HL-60 (cell line): ENCODE measurements around the gene NLGN1.

Experiments used
- DNase-seq, 2 experiments: peaks; one replicate each; pipeline ENCODE4 v3.0.0-alpha.2; 2010 to 2020; ENCODE audit warnings: low read depth in 1 of 2, low spot score in 1 of 2
- H3K27ac ChIP-seq: fragments of 250-450 bp; sonication (Bioruptor Pico); replicated peaks from 2 replicates; pipeline ENCODE4 v1.5.1; 2020; ENCODE audit warnings: mild to moderate bottlenecking, moderate library complexity
- H3K27me3 ChIP-seq: fragments of 250-450 bp; sonication (Bioruptor Pico); 2 replicates; pipeline ENCODE4 v1.5.1; 2021; ENCODE audit warnings: mild to moderate bottlenecking, moderate library complexity; ENCODE audit not compliant: insufficient read depth, poor library complexity, severe bottlenecking
- H3K4me3 ChIP-seq: replicated peaks from 2 replicates; pipeline ENCODE4 v1.5.1; 2011; ENCODE audit warnings: mild to moderate bottlenecking, control low read depth, low read length; ENCODE audit not compliant: insufficient read depth
- CTCF ChIP-seq: IDR thresholded peaks from one replicate; pipeline ENCODE4 v1.5.1; 2011; ENCODE audit warnings: low read length, control low read depth, inconsistent platforms; ENCODE audit not compliant: insufficient read depth
- GABPA ChIP-seq: IDR thresholded peaks from 2 replicates; pipeline ENCODE4 v1.6.1; 2012; ENCODE audit warnings: low read depth
- POLR2AphosphoS5 ChIP-seq: IDR thresholded peaks from 2 replicates; pipeline ENCODE4 v1.6.1; 2012; ENCODE audit warnings: low read depth
- SPI1 ChIP-seq: IDR thresholded peaks from 2 replicates; pipeline ENCODE4 v1.6.1; 2012; ENCODE audit warnings: low read depth, mild to moderate bottlenecking, borderline replicate concordance
- TF ChIP-seq, protein P1 (sequence below): IDR thresholded peaks from 2 replicates; pipeline ENCODE4 v1.6.1; 2012; ENCODE audit warnings: low read depth; ENCODE audit not compliant: insufficient replicate concordance

The NLGN1 gene

DNA sequence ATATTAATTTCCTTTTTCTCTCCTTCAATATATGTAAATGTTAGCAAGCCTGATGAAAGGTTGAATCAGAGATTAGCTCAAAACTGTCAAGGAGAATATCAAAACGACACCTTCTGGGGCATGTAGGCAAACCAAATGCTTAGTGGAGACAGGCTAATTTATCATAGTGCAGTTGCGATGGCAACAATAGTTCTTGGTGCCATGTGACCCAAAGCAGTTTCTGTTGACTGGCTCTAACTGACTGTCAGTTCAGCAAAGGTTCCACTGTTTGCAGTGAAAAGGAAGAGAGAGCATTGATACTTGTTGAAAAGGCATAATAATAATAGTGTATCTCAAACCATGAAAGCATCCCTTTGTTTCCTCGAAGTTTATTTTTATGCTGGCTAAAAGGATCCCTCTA, 513.9 kb downstream of the NLGN1 start:
- DNase-seq = no peak
- Histone ChIP-seq H3K27ac (no peak overlapping the region), H3K27me3 (no peaks in the 10 kb centered on the region), H3K4me3 (no peak overlapping the region)
- TF ChIP-seq, protein P1, sequence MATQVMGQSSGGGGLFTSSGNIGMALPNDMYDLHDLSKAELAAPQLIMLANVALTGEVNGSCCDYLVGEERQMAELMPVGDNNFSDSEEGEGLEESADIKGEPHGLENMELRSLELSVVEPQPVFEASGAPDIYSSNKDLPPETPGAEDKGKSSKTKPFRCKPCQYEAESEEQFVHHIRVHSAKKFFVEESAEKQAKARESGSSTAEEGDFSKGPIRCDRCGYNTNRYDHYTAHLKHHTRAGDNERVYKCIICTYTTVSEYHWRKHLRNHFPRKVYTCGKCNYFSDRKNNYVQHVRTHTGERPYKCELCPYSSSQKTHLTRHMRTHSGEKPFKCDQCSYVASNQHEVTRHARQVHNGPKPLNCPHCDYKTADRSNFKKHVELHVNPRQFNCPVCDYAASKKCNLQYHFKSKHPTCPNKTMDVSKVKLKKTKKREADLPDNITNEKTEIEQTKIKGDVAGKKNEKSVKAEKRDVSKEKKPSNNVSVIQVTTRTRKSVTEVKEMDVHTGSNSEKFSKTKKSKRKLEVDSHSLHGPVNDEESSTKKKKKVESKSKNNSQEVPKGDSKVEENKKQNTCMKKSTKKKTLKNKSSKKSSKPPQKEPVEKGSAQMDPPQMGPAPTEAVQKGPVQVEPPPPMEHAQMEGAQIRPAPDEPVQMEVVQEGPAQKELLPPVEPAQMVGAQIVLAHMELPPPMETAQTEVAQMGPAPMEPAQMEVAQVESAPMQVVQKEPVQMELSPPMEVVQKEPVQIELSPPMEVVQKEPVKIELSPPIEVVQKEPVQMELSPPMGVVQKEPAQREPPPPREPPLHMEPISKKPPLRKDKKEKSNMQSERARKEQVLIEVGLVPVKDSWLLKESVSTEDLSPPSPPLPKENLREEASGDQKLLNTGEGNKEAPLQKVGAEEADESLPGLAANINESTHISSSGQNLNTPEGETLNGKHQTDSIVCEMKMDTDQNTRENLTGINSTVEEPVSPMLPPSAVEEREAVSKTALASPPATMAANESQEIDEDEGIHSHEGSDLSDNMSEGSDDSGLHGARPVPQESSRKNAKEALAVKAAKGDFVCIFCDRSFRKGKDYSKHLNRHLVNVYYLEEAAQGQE = no peak
- TF ChIP-seq GABPA = no peak
- no peak for TF ChIP-seq CTCF
- TF ChIP-seq SPI1 = no peak
- no peak for TF ChIP-seq POLR2AphosphoS5

DNA sequence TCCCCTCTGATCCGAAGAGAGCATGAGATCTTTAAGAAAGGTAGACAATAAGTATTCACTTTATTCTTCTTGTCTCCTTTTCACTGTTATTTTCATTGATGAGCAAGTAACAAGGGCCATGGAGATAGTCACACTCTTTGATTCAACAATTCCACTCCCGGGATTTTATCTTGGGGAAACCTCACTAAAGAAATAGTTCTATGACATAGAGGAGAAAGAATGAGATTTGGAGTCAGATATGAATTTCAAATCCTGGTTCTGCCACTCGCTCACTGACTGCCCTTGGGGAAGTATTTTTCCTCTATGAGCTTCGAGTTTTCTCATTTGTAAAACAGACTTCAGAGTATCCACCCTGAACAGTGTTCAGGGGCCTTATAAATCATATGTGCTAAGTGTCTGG, 514.6 kb downstream of the NLGN1 start:
- Histone ChIP-seq H3K4me3 (no peak overlapping the region), H3K27ac (no peak overlapping the region), H3K27me3 (no peaks in the 10 kb centered on the region)
- no peak for DNase-seq
- TF ChIP-seq CTCF (no peak), POLR2AphosphoS5 (no peak)

- DNase-seq = no peak
- no peak for TF ChIP-seq SPI1
- TF ChIP-seq, protein P1 = no peak
- no peak for TF ChIP-seq GABPA
- TF ChIP-seq POLR2AphosphoS5 = no peak
- no peak for TF ChIP-seq CTCF
- H3K4me3 ChIP-seq = no peak overlapping the region
- no peaks in the 10 kb centered on the region for H3K27me3 ChIP-seq
- H3K27ac ChIP-seq = no peak overlapping the region
Observed at GRCh38 chr3:173913397-173913796, 515.9 kb downstream of the NLGN1 start.

- no peak overlapping the region for H3K27ac ChIP-seq
- no peak for DNase-seq
- TF ChIP-seq CTCF (no peak), SPI1 (no peak)
- H3K4me3 ChIP-seq = no peak overlapping the region
- H3K27me3 ChIP-seq = no peaks in the 10 kb centered on the region
Observed at GRCh38 chr3:173913974-173914421, 516.5 kb downstream of the NLGN1 start.
